DLD1 (cell line): ENCODE measurements around the gene DISC1.
"Not testable (repeated sequence)": the region's sequence is repeated elsewhere in the genome, so short reads cannot be mapped to it uniquely, and the experiment has no call there.

Experiments used
- in situ Hi-C: cut with HindIII; loops from 2 replicates; pipeline ENCODE4 v1.10.0; 2017; ENCODE audit warnings: low sequenced_read_pairs

Gene DISC1

DNA sequence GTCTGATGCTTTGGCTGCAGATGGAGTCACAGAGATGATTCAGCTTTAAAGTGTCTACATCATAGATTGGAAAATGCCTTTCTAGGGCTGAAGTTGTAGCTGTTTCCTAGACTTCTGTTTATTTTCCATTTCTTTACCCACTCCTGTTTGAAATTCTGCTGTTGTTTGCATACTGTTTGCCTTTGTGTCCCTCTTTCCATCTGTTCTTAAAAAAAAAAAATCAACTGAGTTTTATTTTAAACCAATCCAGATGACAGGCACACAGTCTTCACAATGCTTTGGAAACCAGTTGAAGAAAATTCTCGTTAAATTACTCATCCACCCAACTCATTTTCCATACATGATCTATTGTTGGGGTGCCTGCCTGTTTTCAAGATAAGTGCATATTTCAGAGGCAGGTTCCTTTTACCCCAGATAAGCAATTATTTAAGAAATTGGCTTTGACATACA is 245.9 kb downstream of the DISC1 start:
- in situ Hi-C loops: no loop called here

DNA sequence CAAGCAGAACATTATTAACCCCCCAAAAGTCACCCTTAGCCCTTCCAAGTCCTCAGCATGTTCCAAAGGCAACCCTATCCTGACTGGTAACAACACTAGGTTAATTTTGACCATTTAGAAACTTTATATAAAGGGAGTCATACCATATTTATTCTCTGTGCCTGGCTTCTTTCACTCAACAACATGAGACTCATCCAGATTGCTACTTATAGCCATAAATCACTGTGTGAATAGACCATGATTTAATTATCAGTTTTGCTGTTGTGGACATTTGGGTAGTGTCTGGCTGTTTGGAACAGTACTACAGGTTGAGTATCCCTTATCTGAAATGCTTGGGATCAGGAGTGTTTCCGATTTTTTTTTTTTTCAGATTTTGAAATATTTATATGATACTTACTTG is 252.1 kb downstream of the DISC1 start:
- in situ Hi-C loops: no loop called here

DNA sequence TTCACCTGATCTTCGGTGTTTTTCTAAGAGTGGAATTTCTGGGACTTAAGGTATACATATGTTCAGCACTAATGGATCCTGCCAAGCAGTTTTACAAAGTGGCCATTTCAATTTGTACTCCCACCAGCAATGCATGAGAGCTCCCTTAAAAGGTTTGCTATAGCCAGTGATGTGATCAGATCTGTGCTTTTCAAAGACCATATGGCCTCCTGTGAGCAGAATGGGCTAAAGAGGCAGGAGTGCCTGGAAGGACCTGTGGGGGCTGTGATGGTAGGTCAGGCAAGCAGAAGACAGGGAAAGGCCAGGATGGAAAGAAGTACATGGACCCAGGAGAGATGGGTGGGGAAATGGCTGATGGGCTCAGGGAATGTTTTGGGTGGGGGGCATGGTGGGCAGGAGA is 252.7 kb downstream of the DISC1 start:
- in situ Hi-C loops: no loop called here

DNA sequence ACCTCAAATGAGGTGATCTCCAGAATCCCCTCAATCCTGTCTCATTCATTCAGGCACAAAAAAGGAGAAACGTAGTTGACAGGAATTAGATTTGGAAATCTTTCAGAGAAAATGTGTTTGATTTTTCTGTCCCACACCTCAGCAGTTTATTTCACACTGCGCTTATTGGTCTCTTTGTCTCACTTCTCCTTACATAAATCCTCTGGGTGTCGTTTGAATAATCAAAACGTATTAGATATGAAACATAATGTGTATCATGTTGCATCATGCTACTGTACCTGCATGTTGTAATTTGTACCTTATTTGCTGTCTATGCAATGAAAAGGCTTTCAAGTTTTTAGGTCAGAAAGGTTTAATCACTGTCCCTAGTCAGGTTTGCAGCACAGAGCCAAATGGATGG is 255.7 kb downstream of the DISC1 start:
- in situ Hi-C loops: no loop called here

DNA sequence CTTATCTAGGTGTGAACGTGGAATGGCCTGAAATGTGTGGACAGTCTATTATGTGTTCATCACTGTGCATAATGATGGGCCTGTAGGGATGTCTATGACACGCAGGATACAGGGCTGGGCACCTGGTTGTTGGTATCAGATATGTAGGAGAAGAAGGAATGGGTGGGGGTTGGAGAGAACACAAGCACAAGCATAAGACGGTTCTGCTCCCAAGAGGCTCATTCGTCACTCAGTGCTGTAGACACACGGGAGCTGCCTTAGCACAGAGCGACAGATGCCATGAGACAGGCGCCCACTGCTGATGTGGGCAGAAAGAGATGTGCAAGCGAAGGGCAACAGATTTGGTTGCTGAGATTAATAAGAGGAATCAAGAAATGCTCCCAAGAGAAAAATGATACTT is 256.2 kb downstream of the DISC1 start:
- in situ Hi-C loops: no loop called here

DNA sequence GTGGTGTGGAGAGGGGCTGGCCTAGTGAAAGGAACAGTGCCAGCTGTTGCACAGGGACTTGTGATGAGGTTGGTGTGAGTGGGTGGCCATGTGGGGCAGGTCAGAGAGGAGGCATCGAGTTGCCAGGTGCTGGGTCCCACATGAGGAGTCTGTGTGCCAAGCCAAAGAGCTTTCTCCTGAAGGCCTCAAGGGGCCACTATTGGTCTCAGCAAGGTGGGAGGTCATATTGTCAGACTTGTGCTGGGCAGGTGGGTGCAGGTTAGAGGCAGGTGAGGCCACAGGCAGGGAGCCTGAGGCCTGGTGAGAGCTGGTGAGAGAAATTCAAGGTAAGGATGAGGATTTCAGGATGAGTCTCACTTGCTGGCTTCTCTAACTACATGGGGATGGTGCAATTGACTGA is 256.8 kb downstream of the DISC1 start:
- in situ Hi-C loops: no loop called here

DNA sequence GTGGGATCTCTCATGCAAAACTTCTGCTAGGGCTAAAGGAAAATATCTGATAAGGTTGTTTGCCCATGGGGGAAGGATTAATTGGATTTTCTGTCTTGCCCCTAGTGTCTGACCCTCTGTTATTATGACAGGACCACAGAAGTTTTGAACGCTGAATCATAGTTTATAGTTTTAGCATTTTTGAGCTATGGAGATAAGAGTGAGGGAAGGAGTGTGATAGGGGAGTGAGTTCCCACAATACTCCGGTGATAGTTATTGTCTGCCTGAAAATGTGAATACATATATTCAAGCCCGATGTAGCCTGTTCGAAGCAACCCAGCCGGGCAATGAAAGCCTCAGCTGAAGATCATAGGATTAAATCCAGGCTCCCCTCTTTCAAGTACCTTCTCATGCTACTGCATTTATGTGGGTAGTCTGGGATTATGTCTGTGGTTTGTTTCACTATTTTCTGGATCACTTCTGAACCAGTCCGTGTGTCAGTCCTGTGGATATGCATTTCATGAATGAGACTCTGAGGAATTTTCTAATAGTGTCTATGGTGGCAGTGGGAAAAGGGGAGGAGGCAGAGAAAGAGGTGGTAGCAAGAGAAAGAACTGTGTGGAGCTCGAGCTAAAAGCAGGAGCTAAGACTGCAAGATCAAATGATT is 258.7 kb downstream of the DISC1 start:
- in situ Hi-C loops: no loop called here

DNA sequence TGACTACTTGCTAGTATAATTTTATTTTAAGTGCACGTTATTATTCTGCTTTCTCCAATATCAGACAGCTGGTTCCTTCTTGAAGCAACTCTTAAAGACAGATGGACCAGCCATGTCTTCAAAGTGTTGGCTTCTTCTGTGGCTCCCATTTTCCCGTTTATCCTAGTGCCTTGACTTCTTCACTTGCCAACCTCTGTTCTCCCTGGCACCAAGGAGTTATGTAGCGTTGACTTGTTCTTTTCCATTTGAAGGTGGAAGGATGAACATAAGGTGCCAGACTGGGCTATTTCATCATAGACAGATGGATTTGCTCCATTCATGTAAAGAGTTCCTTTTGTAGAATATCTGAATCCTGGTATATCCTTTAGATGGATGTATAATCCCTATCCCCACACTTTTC is 260.6 kb downstream of the DISC1 start:
- in situ Hi-C loops: no loop called here

DNA sequence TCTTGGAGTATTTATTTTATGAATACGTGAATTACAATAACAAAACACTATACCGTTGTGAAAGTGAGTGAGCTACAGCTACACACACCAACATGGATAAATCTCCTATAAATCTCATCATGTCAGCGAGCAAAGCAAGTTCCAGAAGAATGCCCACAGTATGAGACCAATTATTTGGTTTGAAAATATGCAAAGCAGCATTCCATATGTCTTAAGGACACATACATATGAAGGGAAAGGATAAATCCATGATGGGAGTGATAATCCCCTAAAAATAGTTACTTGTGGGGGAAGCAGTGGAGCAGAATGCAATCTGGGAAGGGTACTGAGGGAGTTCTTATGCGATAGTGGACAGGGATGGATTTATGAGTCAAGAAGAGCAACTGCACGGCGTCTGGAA is 261.3 kb downstream of the DISC1 start:
- in situ Hi-C loops: no loop called here

DNA sequence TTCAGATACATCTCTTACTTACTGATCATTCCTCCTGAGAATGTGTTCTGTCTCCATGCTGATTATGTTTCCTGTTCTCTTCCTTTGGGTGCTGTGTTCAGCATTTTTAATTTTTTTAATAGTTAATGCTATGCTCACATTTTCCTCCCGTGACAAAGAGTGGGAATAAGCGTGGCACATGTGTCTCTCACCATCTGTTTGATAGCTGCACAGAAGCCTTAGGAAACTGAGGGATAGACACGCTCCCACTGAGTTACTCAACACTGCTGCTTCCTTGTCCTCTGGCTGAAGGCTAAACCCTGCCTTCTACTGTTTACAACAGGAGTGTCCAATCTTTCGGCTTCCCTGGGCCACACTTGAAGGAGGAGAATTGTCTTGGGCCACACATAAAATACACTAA is 264.2 kb downstream of the DISC1 start:
- in situ Hi-C loops: no loop called here

DNA sequence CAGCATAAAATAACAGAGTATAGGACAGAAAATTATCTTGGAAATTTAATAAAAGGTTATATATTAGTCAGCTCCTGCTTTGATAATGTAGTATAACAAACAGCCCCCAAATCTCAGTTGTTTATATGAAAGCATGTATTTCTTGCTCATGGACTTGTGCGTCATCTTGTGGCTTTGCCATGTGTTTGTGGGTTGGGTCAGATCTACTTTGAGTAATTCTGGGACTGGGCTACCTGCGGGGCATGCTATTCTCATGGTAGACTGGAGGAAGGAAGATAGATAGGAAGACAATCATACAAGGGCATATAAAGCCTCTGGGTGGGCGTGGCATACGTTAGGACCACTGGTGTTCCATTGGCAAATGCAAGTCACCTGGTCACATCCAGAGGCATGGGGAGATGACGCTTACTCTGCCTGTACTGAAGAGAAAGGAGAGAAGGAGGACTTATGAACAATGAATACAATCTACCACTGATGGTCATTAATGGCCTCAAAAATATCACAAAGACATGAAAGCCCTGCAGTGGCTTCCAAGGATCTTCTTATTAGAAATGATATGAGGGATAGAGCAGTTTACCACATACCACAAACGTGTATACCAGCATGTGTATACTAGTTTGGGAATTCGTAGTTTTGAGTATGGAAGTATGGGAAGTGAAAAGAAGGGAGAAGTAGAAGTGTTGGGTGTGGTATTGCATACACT is 267.0 kb downstream of the DISC1 start:
- in situ Hi-C loops: no loop called here

DNA sequence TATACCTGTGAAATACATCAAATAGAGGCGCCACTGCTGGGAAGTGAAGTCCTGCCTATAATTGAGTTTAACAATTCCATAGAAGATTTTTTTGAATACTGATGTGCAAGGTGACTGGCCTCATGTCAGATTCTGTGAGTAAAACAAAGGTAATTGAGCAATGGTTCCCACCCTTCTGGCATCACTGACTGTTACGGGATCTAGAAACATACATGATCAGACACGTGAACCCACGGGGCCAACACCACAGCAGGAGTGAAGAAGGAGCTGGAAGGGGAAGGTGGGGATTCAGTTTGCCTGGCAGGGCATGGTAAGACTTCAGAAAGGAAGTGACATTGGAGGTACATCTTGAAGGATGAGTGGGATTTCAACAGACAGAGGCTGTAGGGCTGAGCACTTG is 270.2 kb downstream of the DISC1 start:
- in situ Hi-C loops: no loop called here

DNA sequence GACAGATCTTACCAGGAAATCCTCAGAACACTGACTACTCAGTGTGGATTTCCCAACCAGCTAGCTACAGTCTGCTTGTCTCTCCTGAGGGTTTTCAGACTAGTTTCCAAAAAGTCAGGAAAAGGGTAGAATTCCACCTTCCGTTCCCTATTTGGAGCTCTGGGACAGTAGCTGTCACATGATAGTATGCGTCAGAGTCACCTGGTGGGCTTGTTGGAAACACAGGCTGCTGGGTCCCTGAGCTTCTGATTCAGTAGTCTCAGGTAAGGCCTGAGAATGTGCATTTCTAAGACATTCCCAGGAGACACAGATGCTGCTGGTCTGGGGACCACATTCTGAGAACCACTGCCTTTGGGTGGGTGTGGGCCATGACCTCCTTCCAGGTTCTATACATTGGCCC is 272.5 kb downstream of the DISC1 start:
- in situ Hi-C loops: no loop called here

DNA sequence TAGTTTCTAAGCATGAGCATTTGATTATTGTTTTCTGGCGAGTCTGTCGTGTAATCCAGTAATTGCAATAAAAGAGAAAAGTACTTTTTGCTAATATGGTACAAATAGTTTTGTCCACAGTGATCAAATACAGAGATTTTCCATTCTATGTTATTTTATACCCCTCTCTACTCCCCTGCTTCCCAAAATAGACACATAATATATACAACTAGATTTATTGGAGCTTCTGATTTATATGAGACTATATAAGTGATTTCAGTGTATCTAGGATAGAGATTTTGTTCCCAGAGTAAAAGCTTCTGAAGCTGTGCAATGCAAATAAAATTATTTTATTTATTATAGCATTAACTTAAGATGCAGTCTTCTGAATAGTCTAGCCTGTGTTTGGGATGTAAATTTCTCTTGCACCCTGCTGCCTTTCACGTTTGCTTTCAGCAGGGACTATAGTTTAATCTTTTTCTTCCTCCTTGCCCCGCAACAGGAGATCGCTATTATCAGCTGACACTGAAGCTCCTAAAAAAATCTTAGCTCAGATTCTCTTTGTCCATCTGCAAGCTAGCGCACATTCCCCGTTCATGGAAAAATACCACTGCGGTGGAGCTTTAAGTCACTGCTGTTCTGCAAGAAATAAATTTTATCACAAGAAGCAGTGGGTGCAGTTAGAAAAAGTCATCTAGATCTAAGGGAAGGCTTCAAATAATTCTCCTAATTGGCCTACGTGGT is 273.3 kb downstream of the DISC1 start:
- in situ Hi-C loops: no loop called here

DNA sequence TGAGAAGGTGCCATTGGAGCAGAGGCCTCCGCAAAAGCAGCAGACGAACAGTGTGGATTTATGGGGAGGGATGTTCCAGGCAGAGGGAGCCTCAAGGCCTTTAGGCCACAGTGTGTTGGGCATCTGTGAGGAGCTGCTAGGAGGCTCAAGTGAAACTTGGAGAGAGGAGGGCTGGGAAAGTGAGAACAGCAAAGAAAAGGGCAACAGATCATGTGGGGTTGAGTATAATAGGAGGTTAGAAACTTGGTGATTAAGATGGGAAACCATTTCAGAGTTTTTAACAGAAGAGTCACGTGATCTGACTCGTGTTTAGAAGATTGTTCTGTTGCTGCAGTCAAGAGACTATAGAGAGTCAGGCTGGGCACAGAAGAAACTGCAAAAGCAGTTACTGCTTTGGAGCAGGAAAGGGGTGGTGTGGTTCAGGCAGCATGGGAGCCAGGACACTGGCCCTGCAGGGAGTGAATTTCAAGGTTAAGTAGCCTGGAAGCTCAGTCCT is 277.0 kb downstream of the DISC1 start:
- in situ Hi-C loops: no loop called here

DNA sequence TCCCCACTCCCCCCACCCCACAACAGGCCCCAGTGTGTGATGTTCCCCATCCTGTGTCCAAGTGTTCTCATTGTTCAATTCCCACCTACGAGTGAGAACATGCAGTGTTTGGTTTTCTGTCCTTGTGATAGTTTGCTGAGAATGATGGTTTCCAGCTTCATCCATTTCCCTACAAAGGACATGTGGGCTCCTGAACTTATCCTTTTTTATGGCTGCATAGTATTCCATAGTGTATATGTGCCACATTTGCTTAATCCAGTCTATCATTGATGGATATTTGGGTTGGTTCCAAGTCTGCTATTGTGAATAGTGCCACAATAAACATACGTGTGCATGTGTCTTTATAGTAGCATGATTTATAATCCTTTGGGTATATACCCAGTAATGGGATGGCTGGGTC is 280.7 kb downstream of the DISC1 start:
- in situ Hi-C loops: not testable (repeated sequence)

DNA sequence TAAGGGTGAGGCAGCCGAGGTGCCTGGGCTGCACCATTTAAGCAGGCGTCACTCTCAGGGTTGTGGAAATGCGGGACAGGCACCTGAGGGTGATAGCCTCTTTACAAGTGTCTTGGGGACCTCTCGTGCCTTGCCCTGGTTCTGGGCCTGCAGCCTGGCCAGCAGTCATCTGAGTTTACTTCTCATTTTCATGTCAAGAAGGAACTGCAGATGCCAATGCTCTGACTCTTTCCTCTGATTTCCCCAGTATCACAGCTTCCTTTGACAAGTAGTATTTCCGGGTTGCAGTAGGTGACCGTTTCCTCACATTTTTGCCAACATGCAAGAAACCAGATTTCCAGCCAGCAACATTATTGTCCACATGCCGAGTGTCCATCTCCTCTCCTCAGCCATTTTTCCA is 286.9 kb downstream of the DISC1 start:
- in situ Hi-C loops: no loop called here

DNA sequence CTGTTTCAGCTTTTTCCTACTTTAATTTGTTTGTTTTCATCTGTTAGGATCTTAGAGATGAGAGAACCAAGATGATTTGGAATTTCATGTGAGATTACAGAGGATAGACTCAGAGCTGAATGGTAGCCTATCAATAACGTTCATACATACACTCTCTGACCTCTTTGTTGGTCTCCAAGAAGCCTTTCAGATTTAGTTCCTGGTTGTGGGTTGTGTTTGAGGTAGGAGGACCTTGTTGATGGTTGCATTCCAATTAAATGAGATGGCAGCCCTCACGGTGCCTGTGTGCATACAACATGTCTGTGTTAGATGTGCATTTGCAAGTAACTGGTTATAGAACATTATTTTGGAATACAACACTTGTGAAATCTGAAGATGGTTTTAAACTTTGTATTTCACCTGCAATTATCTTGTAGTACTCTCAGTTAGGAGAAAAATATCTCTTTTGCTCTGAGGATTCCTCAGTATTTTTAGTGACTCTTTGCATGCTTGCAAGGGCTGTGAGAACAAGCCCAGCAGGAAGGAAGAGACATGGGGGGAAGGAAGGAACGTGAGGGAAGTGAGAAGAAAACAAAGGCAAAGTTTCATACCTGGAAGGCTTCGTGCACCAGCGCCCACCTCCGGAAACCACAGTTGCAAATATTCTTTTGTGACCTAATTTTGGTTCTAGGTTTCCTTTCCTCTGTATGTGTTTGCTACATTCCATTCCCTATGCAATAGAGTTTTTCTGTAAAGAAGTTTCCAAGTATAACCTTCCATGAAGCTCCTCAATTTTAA is 291.8 kb downstream of the DISC1 start:
- in situ Hi-C loops: no loop called here

DNA sequence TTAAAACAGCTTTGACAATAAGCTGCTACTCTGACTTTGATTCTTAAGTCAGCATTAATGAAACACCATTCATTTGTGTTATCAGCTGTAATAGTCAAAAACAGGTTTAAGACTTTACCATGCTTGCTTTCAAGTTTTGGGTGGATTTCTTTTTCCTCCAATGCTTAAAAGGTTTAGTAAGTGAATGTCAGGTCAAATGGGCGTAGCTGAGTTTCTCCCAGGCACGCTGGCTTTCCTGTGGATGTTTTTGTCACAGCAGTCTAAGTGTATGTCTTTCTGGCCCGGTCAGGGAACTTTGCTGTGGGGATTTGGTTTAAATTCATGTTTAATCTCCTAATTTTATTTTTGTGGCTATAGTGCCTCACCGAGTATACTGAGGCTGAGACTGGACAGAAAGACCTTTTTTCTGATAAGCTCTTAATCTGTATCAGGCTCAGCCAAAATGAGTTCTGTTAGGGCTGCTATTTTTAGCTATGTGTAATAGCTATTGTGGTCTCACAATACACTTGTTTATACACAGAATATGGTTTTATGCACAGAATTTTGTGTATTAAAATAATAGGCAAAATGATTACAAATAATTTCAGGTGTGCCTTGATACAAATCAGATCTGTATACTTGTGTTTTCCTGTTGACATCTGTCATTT is 292.8 kb downstream of the DISC1 start:
- in situ Hi-C loops: no loop called here

DNA sequence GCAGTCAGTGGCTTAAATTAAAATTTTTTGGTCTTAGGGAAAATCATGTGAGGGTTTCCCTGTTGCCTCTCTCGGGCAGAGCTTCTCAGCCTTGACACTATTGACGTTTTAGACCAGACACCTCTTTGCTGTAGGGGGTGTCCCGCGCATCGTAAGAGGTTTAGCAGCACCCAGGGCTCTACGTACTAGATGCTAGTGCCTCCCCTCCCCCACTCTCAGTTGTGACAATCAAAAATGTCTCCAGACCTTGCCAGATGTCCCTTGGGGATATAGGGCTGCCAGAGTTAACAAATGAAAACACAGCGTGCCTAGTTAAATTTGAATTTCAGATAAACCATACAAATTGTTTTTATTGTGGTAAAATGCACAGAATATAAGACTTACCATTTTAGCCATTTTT is 293.3 kb downstream of the DISC1 start:
- in situ Hi-C loops: no loop called here
